ENCODE data around the gene BRD2. TPM values are rescaled to one million over a fixed set of nuclear protein-coding genes. Genes with fewer than 3 reads are reported as not detected.

BRD2 gene
- total and polyA plus RNA-seq, 2 donors (not counting 1 experiment from before 2014, with no cell fraction given) = 474 to 620 TPM

- Mint-ChIP-seq H3K4me3 (peak overlapping the region; percentile 96), H3K27me3 (no peaks in the 10 kb centered on the region), H3K9me3 (ENCODE audit: insufficient read depth) (no peaks in the 10 kb centered on the region), H3K27ac (peak overlapping the region; percentile 99), H3K4me1 (peaks cover 33% of the 10 kb centered on the region)
- intact Hi-C loops (cut with micrococcal nuclease) = loop anchor here (5.0 kb wide), 3 partner anchors 57 to 793 kb away; partner anchors contain the start of genes AGPAT1 and RNF5
- DNase-seq = no peak
- H3K4me1 ChIP-seq (ENCODE audit: control insufficient read depth in 2 of 2, insufficient read depth in 2 of 2, low read length in 2 of 2) = peaks cover 21 to 33% of the 10 kb centered on the region in 2 donors
- ChIA-PET POLR2A (interaction anchor here (0.6 to 11.8 kb wide), 29 partner anchors 9 to 773 kb away, joined by 3 to 349 read pairs (median 8); partner anchors contain the start of genes HLA-DMA, HLA-DMB, HLA-DPA1 and HLA-DPB1), CTCF (interaction anchor here (0.8 to 28.4 kb wide), 8 partner anchors 16 to 128 kb away, joined by 3 to 822 read pairs (median 80); partner anchors contain the start of genes HLA-DMA and HLA-DMB)
- H3K9ac ChIP-seq (ENCODE audit: low read length) = peak overlapping the region; percentile 91
- peak overlapping the region; percentile 96 for H3K27ac ChIP-seq (ENCODE audit: low read length in 2 of 2)
- peaks cover 27% of the 10 kb centered on the region for H4K20me1 ChIP-seq (ENCODE audit: control insufficient read depth, insufficient read depth, low read length, poor library complexity, severe bottlenecking)
- H3K27me3 ChIP-seq (replicated peaks in 1 of 4; ENCODE audit: control extremely low read depth in 1 of 4, control insufficient read depth in 3 of 4, insufficient read depth in 4 of 4, low read length in 3 of 4) = no peaks in the 10 kb centered on the region
- H3K4me2 ChIP-seq (replicated peaks; ENCODE audit: low read depth, low read length, poor library complexity, severe bottlenecking) = peak overlapping the region; percentile 88
- H3K9me3 ChIP-seq (ENCODE audit: control extremely low read depth in 1 of 3, control insufficient read depth in 2 of 3, insufficient read depth in 1 of 3, low read length in 2 of 3) = no peaks in the 10 kb centered on the region
- no peak for ATAC-seq (ENCODE audit: low read depth)
- peak overlapping the region; percentile 90 for H2AFZ ChIP-seq (ENCODE audit: insufficient read depth, low read depth, low read length, poor library complexity, severe bottlenecking)
- H3K36me3 ChIP-seq (replicated peaks in 1 of 2; ENCODE audit: control extremely low read depth in 1 of 2, control insufficient read depth in 1 of 2, extremely low read depth in 1 of 2, insufficient read depth in 2 of 2, low read length in 1 of 2) = peaks cover 0 to 17% of the 10 kb centered on the region in 2 experiments
- TF ChIP-seq EZH2 (IDR thresholded peaks at IDR 0.05; ENCODE audit: borderline replicate concordance, insufficient read depth, low read depth, low read length, poor library complexity, severe bottlenecking) (no peak), CTCF (IDR thresholded peaks at IDR 0.05) (peak; percentile 44)
- peaks cover 61% of the 10 kb centered on the region for H3K79me2 ChIP-seq (ENCODE audit: control insufficient read depth, insufficient read depth, low read length)
- WGBS (ENCODE audit: insufficient coverage) = 0% methylated on average over 14 of the region's 19 CpGs
- peak overlapping the region; percentile 68 to 93 (median 83) for H3K4me3 ChIP-seq (ENCODE audit: control extremely low read depth in 1 of 5, extremely low read depth in 1 of 5, insufficient read depth in 1 of 5, low read depth in 2 of 5, low read length in 4 of 5)
Measured at GRCh38 chr6:32969685-32970412, 1.5 kb downstream of the BRD2 start.

Measured in B cell (primary cell).